Uterus (tissue), 4 donors: ENCODE results near the gene SH3PXD2B. TPM values are rescaled to one million over a fixed set of nuclear protein-coding genes. Genes with fewer than 3 reads are reported as not detected.
"Not testable (repeated sequence)": the region's sequence is repeated elsewhere in the genome, so short reads cannot be mapped to it uniquely, and the experiment has no call there.

Experiments used
- DNase-seq, 2 donors: peaks; one replicate each; pipeline ENCODE4 v3.0.0-alpha.2; 2019 to 2020
- H3K27ac ChIP-seq, 2 donors: fragments of 200-600 bp; sonication (generic); 1 replicate in 1 of 2; 2 replicates in 1 of 2; pipeline ENCODE4 v1.5.1; 2016 to 2018
- H3K27me3 ChIP-seq, 2 donors: fragments of 200-600 bp; sonication (generic); one replicate each; pipeline ENCODE4 v1.5.1; 2018 to 2019; ENCODE audit warnings: control low read depth in 1 of 2
- H3K36me3 ChIP-seq, 2 donors: fragments of 200-600 bp; sonication (generic); one replicate each; pipeline ENCODE4 v1.5.1; 2019; ENCODE audit warnings: control low read depth in 1 of 2
- H3K4me1 ChIP-seq, 2 donors: fragments of 200-600 bp; sonication (generic); one replicate each; pipeline ENCODE4 v1.5.1; 2018 to 2019; ENCODE audit warnings: control low read depth in 1 of 2
- H3K4me3 ChIP-seq, 2 donors: fragments of 200-600 bp; sonication (generic); 1 replicate in 1 of 2; 2 replicates in 1 of 2; pipeline ENCODE4 v1.5.1; 2018 to 2019; ENCODE audit warnings: mild to moderate bottlenecking in 1 of 2
- H3K9me3 ChIP-seq, 2 donors: fragments of 200-600 bp; sonication (generic); one replicate each; pipeline ENCODE4 v1.5.1; 2019; ENCODE audit warnings: control low read depth in 1 of 2
- POLR2A ChIP-seq, 2 donors: fragments of 450-650 bp; IDR thresholded peaks; one replicate each; pipeline ENCODE4 v1.6.1; 2016; ENCODE audit warnings: antibody characterized with exemption in 2 of 2, mild to moderate bottlenecking in 1 of 2, moderate library complexity in 1 of 2
- intact Hi-C: fragments of 100-400 bp; cut with DNase I; formaldehyde crosslinking; loops from one replicate; pipeline ENCODE4 v1.15.1; 2023; ENCODE audit warnings: low total_unique reads
- total RNA-seq, 4 donors: library from RNA; depleted of rRNA in 3 of 4; stranded (reverse); fragments of >200 nt in 3 of 4; gene quantifications; one replicate each; pipeline versions ENCODE4 v1.1.0 to v1.2.4, GENCODE V29; 2014 to 2023
- TF ChIP-seq, protein P1 (sequence below), 4 experiments: fragments of 200-600 bp in 2 of 4; fragments of 450-650 bp in 2 of 4; sonication (generic) in 2 of 4; IDR thresholded peaks; one replicate each; pipeline ENCODE4 v1.5.1; 2016 to 2019; ENCODE audit warnings: antibody characterized with exemption in 4 of 4, mild to moderate bottlenecking in 2 of 4, moderate library complexity in 1 of 4
- donor health status: DM: yes; HTN: yes; CAD: no.

Gene SH3PXD2B
- total RNA-seq, 4 donors from 2014 or later = 26.1 to 82.6 (median 31.0) TPM

DNA sequence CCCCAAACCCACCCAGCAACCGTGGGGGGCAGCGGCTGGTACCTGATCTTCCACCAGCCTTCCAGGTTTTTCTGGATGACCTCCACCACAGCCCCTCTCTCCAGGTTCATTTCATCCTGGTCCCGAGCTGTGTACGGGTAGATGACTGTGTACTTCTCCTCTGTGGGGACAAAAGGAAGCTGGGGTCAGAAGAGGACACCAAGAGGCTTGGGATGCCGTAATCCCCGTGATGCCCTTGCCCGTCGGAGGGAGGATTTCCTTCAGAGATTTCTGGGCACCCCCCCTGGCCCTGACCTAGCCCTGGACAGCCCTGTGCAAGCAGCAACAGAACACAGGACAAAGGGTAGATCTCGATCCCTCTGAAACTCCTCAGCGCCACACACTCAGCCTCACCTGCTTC lies 100.5 kb downstream of the SH3PXD2B start:
- TF ChIP-seq POLR2A (IDR thresholded peaks at IDR 0.05) = no peak
- TF ChIP-seq, protein P1, sequence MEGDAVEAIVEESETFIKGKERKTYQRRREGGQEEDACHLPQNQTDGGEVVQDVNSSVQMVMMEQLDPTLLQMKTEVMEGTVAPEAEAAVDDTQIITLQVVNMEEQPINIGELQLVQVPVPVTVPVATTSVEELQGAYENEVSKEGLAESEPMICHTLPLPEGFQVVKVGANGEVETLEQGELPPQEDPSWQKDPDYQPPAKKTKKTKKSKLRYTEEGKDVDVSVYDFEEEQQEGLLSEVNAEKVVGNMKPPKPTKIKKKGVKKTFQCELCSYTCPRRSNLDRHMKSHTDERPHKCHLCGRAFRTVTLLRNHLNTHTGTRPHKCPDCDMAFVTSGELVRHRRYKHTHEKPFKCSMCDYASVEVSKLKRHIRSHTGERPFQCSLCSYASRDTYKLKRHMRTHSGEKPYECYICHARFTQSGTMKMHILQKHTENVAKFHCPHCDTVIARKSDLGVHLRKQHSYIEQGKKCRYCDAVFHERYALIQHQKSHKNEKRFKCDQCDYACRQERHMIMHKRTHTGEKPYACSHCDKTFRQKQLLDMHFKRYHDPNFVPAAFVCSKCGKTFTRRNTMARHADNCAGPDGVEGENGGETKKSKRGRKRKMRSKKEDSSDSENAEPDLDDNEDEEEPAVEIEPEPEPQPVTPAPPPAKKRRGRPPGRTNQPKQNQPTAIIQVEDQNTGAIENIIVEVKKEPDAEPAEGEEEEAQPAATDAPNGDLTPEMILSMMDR (IDR thresholded peaks at IDR 0.05) = no peak
- intact Hi-C loops = no loop called here
- Histone ChIP-seq H3K27ac (no peak overlapping the region), H3K9me3 (no peaks in the 10 kb centered on the region), H3K36me3 (no peaks in the 10 kb centered on the region), H3K4me3 (no peak overlapping the region), H3K4me1 (no peaks in the 10 kb centered on the region), H3K27me3 (no peaks in the 10 kb centered on the region)
- no peak for DNase-seq

DNA sequence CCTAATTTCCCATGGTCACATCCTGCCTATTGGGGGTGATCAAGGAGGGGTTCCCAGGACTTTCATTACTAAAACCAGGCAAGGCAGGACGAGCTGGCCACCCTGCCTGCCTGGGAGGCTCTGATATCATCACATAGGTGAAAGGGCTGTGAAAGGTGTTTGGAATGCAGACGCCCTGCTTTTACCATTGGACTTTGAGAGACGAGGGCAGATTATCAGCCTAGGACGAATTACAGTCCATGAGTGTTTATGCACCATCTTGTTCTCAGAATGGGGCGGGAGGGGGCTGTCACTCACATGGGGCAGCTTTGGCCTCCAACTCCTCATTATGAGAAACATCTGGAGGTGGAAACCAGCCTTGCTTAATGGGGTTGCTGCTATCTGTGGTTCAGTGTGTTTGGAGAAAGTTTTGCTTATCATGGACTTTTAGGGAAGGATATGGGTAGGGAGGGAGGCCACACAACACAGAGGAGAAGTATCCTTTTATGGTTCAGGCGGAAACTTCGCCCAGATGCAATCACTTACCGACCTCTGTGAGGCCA lies 101.0 kb downstream of the SH3PXD2B start:
- TF ChIP-seq, protein P1 (IDR thresholded peaks at IDR 0.05) = no peak
- no peak for TF ChIP-seq POLR2A (IDR thresholded peaks at IDR 0.05)
- H3K4me1 ChIP-seq = no peaks in the 10 kb centered on the region
- H3K9me3 ChIP-seq = no peaks in the 10 kb centered on the region
- DNase-seq = no peak
- H3K36me3 ChIP-seq = no peaks in the 10 kb centered on the region
- no peak overlapping the region for H3K27ac ChIP-seq
- H3K4me3 ChIP-seq = no peak overlapping the region
- H3K27me3 ChIP-seq = no peaks in the 10 kb centered on the region
- intact Hi-C loops = no loop called here

DNA sequence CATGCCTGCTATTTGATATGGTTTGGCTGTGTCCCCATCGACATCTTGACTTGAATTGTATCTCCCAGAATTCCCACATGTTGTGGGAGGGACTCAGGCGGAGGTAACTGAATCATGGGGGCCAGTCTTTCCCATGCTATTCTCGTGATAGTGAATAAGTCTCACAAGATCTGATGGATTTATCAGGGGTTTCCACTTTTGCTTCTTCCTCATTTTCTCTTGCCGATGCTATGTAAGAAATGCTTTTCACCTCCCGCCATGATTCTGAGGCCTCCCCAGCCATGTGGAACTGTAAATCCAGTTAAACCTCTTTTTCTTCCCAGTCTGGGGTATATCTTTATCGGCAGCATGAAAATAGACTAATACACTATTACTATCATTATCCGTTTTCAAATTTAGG lies 101.8 kb downstream of the SH3PXD2B start:
- H3K9me3 ChIP-seq, H3K27me3 ChIP-seq, H3K36me3 ChIP-seq, DNase-seq, H3K4me3 ChIP-seq, intact Hi-C loops, H3K4me1 ChIP-seq, H3K27ac ChIP-seq: not testable (repeated sequence)

DNA sequence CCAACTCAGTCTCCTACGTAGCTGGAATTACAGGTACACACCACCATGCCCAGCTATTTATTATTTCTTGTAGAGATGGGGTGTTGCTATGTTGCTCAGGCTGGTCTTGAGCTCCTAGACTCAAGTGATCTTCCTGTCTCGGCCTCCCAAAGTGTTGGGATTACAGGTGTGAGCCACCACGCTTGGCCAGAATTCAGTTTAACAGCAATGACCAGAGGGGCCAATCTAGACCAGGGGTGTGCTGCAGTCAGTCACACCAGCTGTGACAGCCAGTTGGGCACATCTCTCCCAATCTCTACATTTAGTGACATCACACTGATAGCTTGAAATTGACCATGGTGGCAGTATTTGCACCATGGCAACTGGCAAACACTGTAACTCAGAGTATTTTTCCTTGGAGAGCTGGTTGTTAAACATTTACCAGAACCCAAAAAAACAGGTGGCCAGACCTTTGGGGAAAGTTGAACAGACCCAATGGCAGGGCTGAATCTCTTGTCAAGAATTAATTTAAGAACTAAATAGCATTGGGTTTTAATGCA lies 103.0 kb downstream of the SH3PXD2B start:
- H3K4me3 ChIP-seq = no peak overlapping the region
- no peaks in the 10 kb centered on the region for H3K27me3 ChIP-seq
- no peak for TF ChIP-seq POLR2A (IDR thresholded peaks at IDR 0.05)
- TF ChIP-seq, protein P1 (IDR thresholded peaks at IDR 0.05) = no peak
- H3K27ac ChIP-seq = no peak overlapping the region
- H3K4me1 ChIP-seq = no peaks in the 10 kb centered on the region
- intact Hi-C loops = no loop called here
- DNase-seq = no peak
- no peaks in the 10 kb centered on the region for H3K36me3 ChIP-seq
- no peaks in the 10 kb centered on the region for H3K9me3 ChIP-seq

DNA sequence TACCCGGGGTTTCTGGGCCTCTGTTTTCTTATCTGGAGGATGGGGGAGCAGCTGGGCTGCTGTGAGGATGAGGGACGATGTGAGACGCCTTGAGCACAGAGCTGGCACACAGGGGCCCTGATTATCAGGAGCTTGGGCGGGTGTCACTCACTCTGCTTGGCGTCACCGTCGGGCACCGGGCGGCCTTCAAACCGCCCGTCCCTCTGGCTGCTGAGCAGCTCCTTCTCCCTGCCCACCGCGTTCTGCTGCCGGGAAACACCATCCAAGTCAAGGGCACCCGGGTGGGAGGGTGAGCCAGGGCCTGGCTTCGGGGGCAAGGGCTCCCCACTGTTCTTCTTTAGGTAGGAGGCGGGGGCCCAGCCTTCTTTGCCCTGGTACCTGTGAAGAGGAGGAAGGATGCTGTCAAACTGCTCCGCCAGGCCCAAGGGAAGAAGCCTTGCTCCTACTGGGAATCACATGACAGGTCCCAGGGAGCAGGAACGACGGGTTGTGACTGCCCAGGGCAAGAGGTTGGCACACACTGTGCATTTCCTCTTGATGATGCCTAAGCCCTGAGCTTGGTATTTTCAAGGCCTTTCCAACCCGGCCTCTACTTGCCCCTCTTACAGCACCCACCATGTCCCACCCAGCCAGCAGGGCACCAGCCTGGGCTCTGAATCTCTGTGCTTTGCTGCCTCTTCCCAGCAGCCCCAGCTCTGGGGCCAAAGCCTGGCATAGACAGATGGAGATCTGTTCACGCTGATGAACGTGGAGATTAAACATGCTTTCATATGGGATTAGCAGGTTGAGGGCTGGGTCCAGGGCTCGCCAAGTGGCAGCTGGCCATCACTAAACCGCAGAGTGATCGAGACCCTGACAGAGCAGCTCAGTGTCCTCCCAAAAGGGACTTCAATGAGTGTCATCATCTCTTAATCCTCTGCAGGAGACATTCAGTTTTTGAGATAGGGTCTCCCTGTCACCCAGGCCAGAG lies 103.8 kb downstream of the SH3PXD2B start:
- no peaks in the 10 kb centered on the region for H3K36me3 ChIP-seq
- no peak for DNase-seq
- intact Hi-C loops = no loop called here
- H3K9me3 ChIP-seq = no peaks in the 10 kb centered on the region
- no peaks in the 10 kb centered on the region for H3K4me1 ChIP-seq
- H3K4me3 ChIP-seq = no peak overlapping the region
- TF ChIP-seq, protein P1 (IDR thresholded peaks at IDR 0.05) = no peak
- TF ChIP-seq POLR2A (IDR thresholded peaks at IDR 0.05) = no peak
- no peaks in the 10 kb centered on the region for H3K27me3 ChIP-seq
- H3K27ac ChIP-seq = no peak overlapping the region

DNA sequence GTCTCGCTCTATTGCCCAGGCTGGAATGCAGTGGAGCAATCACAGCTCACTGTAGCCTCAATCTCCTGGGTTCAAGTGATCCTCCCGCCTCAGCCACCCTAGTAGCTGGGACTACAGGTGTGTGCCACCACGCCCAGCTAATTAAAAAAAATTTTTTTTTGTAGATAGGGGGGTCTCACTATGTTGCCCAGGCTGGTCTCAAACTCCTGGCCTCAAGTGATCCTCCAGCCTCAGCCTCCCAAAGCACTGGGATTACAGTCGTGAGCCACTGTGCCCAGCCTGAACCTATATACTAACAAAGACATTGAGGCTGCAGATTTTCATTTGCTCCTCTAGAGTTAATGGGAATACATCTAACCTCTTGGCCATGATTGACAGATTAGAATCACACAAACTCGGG lies 105.6 kb downstream of the SH3PXD2B start:
- H3K27me3 ChIP-seq, H3K36me3 ChIP-seq, H3K4me1 ChIP-seq, H3K27ac ChIP-seq, H3K4me3 ChIP-seq, H3K9me3 ChIP-seq, DNase-seq, intact Hi-C loops: not testable (repeated sequence)
